ENCODE data around the gene THEM5.

- TF ChIP-seq, protein P1, sequence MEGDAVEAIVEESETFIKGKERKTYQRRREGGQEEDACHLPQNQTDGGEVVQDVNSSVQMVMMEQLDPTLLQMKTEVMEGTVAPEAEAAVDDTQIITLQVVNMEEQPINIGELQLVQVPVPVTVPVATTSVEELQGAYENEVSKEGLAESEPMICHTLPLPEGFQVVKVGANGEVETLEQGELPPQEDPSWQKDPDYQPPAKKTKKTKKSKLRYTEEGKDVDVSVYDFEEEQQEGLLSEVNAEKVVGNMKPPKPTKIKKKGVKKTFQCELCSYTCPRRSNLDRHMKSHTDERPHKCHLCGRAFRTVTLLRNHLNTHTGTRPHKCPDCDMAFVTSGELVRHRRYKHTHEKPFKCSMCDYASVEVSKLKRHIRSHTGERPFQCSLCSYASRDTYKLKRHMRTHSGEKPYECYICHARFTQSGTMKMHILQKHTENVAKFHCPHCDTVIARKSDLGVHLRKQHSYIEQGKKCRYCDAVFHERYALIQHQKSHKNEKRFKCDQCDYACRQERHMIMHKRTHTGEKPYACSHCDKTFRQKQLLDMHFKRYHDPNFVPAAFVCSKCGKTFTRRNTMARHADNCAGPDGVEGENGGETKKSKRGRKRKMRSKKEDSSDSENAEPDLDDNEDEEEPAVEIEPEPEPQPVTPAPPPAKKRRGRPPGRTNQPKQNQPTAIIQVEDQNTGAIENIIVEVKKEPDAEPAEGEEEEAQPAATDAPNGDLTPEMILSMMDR (IDR thresholded peaks at IDR 0.05): no peak
- no peak for TF ChIP-seq POLR2A (IDR thresholded peaks at IDR 0.05)
Measured at GRCh38 chr1:151902858-151903257, 49.3 kb upstream of the THEM5 start.

Measured in right lobe of liver (tissue), 4 donors.